HL-60 (cell line): Measurements from ENCODE around the gene TMEM229A.

ENCODE experiments used
- DNase-seq, 2 experiments: peaks; one replicate each; pipeline ENCODE4 v3.0.0-alpha.2; 2010 to 2020; ENCODE audit warnings: low read depth in 1 of 2, low spot score in 1 of 2
- H3K27ac ChIP-seq: fragments of 250-450 bp; sonication (Bioruptor Pico); replicated peaks from 2 replicates; pipeline ENCODE4 v1.5.1; 2020; ENCODE audit warnings: mild to moderate bottlenecking, moderate library complexity
- H3K27me3 ChIP-seq: fragments of 250-450 bp; sonication (Bioruptor Pico); 2 replicates; pipeline ENCODE4 v1.5.1; 2021; ENCODE audit warnings: mild to moderate bottlenecking, moderate library complexity; ENCODE audit not compliant: insufficient read depth, poor library complexity, severe bottlenecking
- H3K4me3 ChIP-seq: replicated peaks from 2 replicates; pipeline ENCODE4 v1.5.1; 2011; ENCODE audit warnings: mild to moderate bottlenecking, control low read depth, low read length; ENCODE audit not compliant: insufficient read depth
- CTCF ChIP-seq: IDR thresholded peaks from one replicate; pipeline ENCODE4 v1.5.1; 2011; ENCODE audit warnings: low read length, control low read depth, inconsistent platforms; ENCODE audit not compliant: insufficient read depth
- GABPA ChIP-seq: IDR thresholded peaks from 2 replicates; pipeline ENCODE4 v1.6.1; 2012; ENCODE audit warnings: low read depth
- POLR2AphosphoS5 ChIP-seq: IDR thresholded peaks from 2 replicates; pipeline ENCODE4 v1.6.1; 2012; ENCODE audit warnings: low read depth
- REST ChIP-seq: IDR thresholded peaks from 2 replicates; pipeline ENCODE4 v1.6.1; 2012; ENCODE audit warnings: low read depth; ENCODE audit not compliant: insufficient replicate concordance
- SPI1 ChIP-seq: IDR thresholded peaks from 2 replicates; pipeline ENCODE4 v1.6.1; 2012; ENCODE audit warnings: low read depth, mild to moderate bottlenecking, borderline replicate concordance

The TMEM229A gene

GRCh38 chr7:124033807-124034753, 1.2 kb upstream of the TMEM229A start:
- Histone ChIP-seq H3K27me3 (peaks cover 43% of the 10 kb centered on the region), H3K4me3 (no peak overlapping the region), H3K27ac (no peak overlapping the region)
- TF ChIP-seq POLR2AphosphoS5 (no peak), CTCF (no peak), SPI1 (no peak), GABPA (no peak), REST (no peak)
- DNase-seq: no peak

GRCh38 chr7:124033095-124033806, 384 bp upstream of the TMEM229A start:
- peak in 1 of 2 experiments; percentile 3 for DNase-seq
- H3K27me3 ChIP-seq: peaks cover 46% of the 10 kb centered on the region
- no peak overlapping the region for H3K27ac ChIP-seq
- no peak overlapping the region for H3K4me3 ChIP-seq
- TF ChIP-seq GABPA (no peak), POLR2AphosphoS5 (no peak), CTCF (no peak), REST (no peak), SPI1 (no peak)

GRCh38 chr7:124031919-124032318, 948 bp downstream of the TMEM229A start:
- Histone ChIP-seq H3K27me3 (peaks cover 46% of the 10 kb centered on the region), H3K27ac (no peak overlapping the region), H3K4me3 (no peak overlapping the region)
- no peak for DNase-seq
- TF ChIP-seq REST (no peak), SPI1 (no peak), POLR2AphosphoS5 (no peak), CTCF (no peak), GABPA (no peak)
